ENCODE results near the gene RBFA. TPM values are rescaled to one million over a fixed set of nuclear protein-coding genes. Genes with fewer than 3 reads are reported as not detected.
A peak's percentile ranks its signal among the peaks of the same experiment; 100 is the strongest.
"Not testable (repeated sequence)": the region's sequence is repeated elsewhere in the genome, so short reads cannot be mapped to it uniquely, and the experiment has no call there.

RBFA gene
- 37.1 TPM for total RNA-seq

- no peak for FAIRE-seq
- peak; percentile 98 for DNase-seq (ENCODE audit: low spot score in 2 of 2)
Observed at GRCh38 chr18:80034068-80034851, at the start of gene RBFA. Gene RBFA, plus strand, starts transcription at chr18:80034434. Its CDS starts 62 bp downstream, at chr18:80034496.

GRCh38 chr18:79985172-79985571 lies 49.1 kb upstream of the RBFA start:
- FAIRE-seq (no peak), DNase-seq (ENCODE audit: low spot score in 2 of 2) (no peak)

- DNase-seq (ENCODE audit: low spot score in 2 of 2), result no peak
- FAIRE-seq, result no peak
Observed at GRCh38 chr18:79986726-79987125, 47.5 kb upstream of the RBFA start.

- DNase-seq (ENCODE audit: low spot score in 2 of 2) (no peak), FAIRE-seq (no peak)
Observed at GRCh38 chr18:79987566-79987965, 46.7 kb upstream of the RBFA start.

GRCh38 chr18:79988071-79988450 lies 46.2 kb upstream of the RBFA start:
- FAIRE-seq, result no peak

GRCh38 chr18:79988451-79989194 lies 45.6 kb upstream of the RBFA start, which contains the start of gene TXNL4A:
Gene TXNL4A, minus strand, starts transcription at chr18:79988563. Its CDS starts 171 bp downstream, at chr18:79988392.
- peak; percentile 87 to 90 for DNase-seq (ENCODE audit: low spot score in 2 of 2)

More at GRCh38 chr18:79988071-79988450, 46.2 kb upstream of the RBFA start:
- DNase-seq (ENCODE audit: low spot score in 2 of 2), result peak in 1 of 2 donors; percentile 67

GRCh38 chr18:79989195-79989497 lies 45.1 kb upstream of the RBFA start:
- FAIRE-seq (no peak), DNase-seq (ENCODE audit: low spot score in 2 of 2) (no peak)

More at GRCh38 chr18:79988451-79989194, 45.6 kb upstream of the RBFA start, which contains the start of gene TXNL4A:
- no peak for FAIRE-seq

GRCh38 chr18:79991494-79991893 lies 42.7 kb upstream of the RBFA start:
- no peak for DNase-seq (ENCODE audit: low spot score in 2 of 2)
- FAIRE-seq, result no peak

GRCh38 chr18:79999701-80000100 lies 34.5 kb upstream of the RBFA start:
- FAIRE-seq; DNase-seq (ENCODE audit: low spot score in 2 of 2): not testable (repeated sequence)

GRCh38 chr18:80000877-80001276 lies 33.4 kb upstream of the RBFA start:
- DNase-seq (ENCODE audit: low spot score in 2 of 2), result no peak
- FAIRE-seq, result no peak

- FAIRE-seq (no peak), DNase-seq (ENCODE audit: low spot score in 2 of 2) (no peak)
Observed at GRCh38 chr18:80002468-80002867, 31.8 kb upstream of the RBFA start.

- DNase-seq (ENCODE audit: low spot score in 2 of 2) (no peak), FAIRE-seq (no peak)
Observed at GRCh38 chr18:80004600-80005342, 29.5 kb upstream of the RBFA start.

GRCh38 chr18:80006724-80007123 lies 27.5 kb upstream of the RBFA start:
- no peak for FAIRE-seq
- no peak for DNase-seq (ENCODE audit: low spot score in 2 of 2)

GRCh38 chr18:80009661-80010550 lies 24.3 kb upstream of the RBFA start:
- no peak for DNase-seq (ENCODE audit: low spot score in 2 of 2)
- no peak for FAIRE-seq

GRCh38 chr18:80010551-80010906 lies 23.7 kb upstream of the RBFA start:
- no peak for DNase-seq (ENCODE audit: low spot score in 2 of 2)
- no peak for FAIRE-seq

GRCh38 chr18:80011496-80012137 lies 22.6 kb upstream of the RBFA start:
- FAIRE-seq; DNase-seq (ENCODE audit: low spot score in 2 of 2): not testable (repeated sequence)

- FAIRE-seq, result no peak
Observed at GRCh38 chr18:80012714-80013113, 21.5 kb upstream of the RBFA start.

GRCh38 chr18:80022613-80023012 lies 11.6 kb upstream of the RBFA start:
- no peak for FAIRE-seq
- no peak for DNase-seq (ENCODE audit: low spot score in 2 of 2)

More at GRCh38 chr18:80012714-80013113, 21.5 kb upstream of the RBFA start:
- no peak for DNase-seq (ENCODE audit: low spot score in 2 of 2)

GRCh38 chr18:80023173-80023572 lies 11.1 kb upstream of the RBFA start:
- no peak for DNase-seq (ENCODE audit: low spot score in 2 of 2)
- FAIRE-seq, result no peak

Data from frontal cortex (tissue), 4 donors.